Body of pancreas (tissue), 4 donors: ENCODE measurements around the gene KRTAP10-11. TPM values are rescaled to one million over a fixed set of nuclear protein-coding genes. Genes with fewer than 3 reads are reported as not detected.
"Not testable (repeated sequence)": the region's sequence is repeated elsewhere in the genome, so short reads cannot be mapped to it uniquely, and the experiment has no call there.

Experiments used
- ATAC-seq: fragments of 150-250 bp; one replicate; pipeline ENCODE4 v1.9.1; 2016
- DNase-seq, 4 donors: peaks; one replicate each; pipeline ENCODE4 v3.0.0-alpha.2; 2019
- H3K27ac ChIP-seq, 4 donors: fragments of 200-600 bp; sonication (generic); 1 replicate in 3 of 4; 2 replicates in 1 of 4; pipeline versions ENCODE4 v1.5.1 to v1.6.1; 2016 to 2019; ENCODE audit warnings: mild to moderate bottlenecking in 1 of 4, mixed read lengths in 1 of 4, moderate library complexity in 1 of 4
- H3K27me3 ChIP-seq, 2 donors: fragments of 200-600 bp; sonication (generic); one replicate each; pipeline ENCODE4 v1.6.0; 2016; ENCODE audit warnings: mild to moderate bottlenecking in 1 of 2
- H3K36me3 ChIP-seq, 2 donors: fragments of 200-600 bp; sonication (generic); replicated peaks in 1 of 2; 2 replicates each; pipeline ENCODE4 v1.5.1; 2016; ENCODE audit warnings: low read depth in 2 of 2; ENCODE audit not compliant: insufficient read depth in 1 of 2
- H3K4me1 ChIP-seq: fragments of 200-600 bp; sonication (generic); one replicate; pipeline ENCODE4 v1.6.0; 2016
- H3K4me3 ChIP-seq, 2 donors: fragments of 200-600 bp; sonication (generic); 1 replicate in 1 of 2; 2 replicates in 1 of 2; pipeline ENCODE4 v1.5.1; 2016 to 2019
- H3K9me3 ChIP-seq, 3 donors: fragments of 200-600 bp; sonication (generic); 1 replicate in 2 of 3; 2 replicates in 1 of 3; pipeline ENCODE4 v1.5.1; 2016
- POLR2A ChIP-seq, 3 donors: fragments of 450-650 bp; IDR thresholded peaks; one replicate each; pipeline ENCODE4 v1.6.1; 2016; ENCODE audit warnings: antibody characterized with exemption in 3 of 3, mild to moderate bottlenecking in 2 of 3
- WGBS, 2 donors: methylation state at CpG; one replicate each; pipeline ENCODE4 v1.1.5; 2017; 5-methylcytosine and 5-hydroxymethylcytosine counted together
- intact Hi-C: fragments of 100-400 bp; cut with DNase I; formaldehyde crosslinking; loops from one replicate; pipeline ENCODE4 v1.15.1; 2023
- total RNA-seq, 2 donors: library from RNA; depleted of rRNA; stranded (reverse); fragments of >200 nt; gene quantifications; one replicate each; pipeline ENCODE4 v1.1.0, GENCODE V29; 2016
- TF ChIP-seq, protein P1 (sequence below), 7 experiments: fragments of 450-650 bp in 4 of 7; fragments of 200-600 bp in 3 of 7; sonication (generic) in 3 of 7; IDR thresholded peaks; one replicate each; pipeline ENCODE4 v1.5.1; 2016 to 2019; ENCODE audit warnings: antibody characterized with exemption in 7 of 7

Gene KRTAP10-11
- total RNA-seq, 2 donors from 2014 or later, result not detected

DNA sequence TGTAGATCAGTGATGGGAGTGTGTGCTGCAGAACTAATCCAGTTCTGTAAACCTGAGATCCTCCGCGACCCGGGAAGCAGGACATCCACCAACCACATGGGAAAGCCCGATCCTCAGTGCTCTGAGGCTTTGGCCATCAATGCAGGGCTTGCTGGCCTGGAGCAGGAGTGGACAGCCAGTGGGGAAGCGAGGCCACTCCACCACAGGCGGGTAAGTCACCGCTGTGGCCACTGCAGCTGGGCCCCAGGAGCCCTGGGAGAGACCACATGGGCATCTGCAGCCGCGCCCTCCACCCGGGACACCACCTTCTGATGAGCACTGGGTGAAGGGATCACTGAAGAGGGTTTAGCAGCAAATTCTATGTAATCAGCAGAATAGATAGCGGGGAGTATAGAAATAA lies 34.9 kb downstream of the KRTAP10-11 start:
- ATAC-seq, result no peak
- no peaks in the 10 kb centered on the region for H3K4me1 ChIP-seq
- H3K36me3 ChIP-seq, result no peaks in the 10 kb centered on the region
- 66 to 68% methylated on average over 9 to 11 of the region's 11 CpGs for WGBS, 2 donors
- no peaks in the 10 kb centered on the region for H3K27me3 ChIP-seq
- no peak overlapping the region for H3K4me3 ChIP-seq
- H3K9me3 ChIP-seq, result no peaks in the 10 kb centered on the region
- intact Hi-C loops, result no loop called here
- DNase-seq, result no peak
- H3K27ac ChIP-seq, result no peak overlapping the region
- TF ChIP-seq, protein P1, sequence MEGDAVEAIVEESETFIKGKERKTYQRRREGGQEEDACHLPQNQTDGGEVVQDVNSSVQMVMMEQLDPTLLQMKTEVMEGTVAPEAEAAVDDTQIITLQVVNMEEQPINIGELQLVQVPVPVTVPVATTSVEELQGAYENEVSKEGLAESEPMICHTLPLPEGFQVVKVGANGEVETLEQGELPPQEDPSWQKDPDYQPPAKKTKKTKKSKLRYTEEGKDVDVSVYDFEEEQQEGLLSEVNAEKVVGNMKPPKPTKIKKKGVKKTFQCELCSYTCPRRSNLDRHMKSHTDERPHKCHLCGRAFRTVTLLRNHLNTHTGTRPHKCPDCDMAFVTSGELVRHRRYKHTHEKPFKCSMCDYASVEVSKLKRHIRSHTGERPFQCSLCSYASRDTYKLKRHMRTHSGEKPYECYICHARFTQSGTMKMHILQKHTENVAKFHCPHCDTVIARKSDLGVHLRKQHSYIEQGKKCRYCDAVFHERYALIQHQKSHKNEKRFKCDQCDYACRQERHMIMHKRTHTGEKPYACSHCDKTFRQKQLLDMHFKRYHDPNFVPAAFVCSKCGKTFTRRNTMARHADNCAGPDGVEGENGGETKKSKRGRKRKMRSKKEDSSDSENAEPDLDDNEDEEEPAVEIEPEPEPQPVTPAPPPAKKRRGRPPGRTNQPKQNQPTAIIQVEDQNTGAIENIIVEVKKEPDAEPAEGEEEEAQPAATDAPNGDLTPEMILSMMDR (IDR thresholded peaks at IDR 0.05), result no peak
- no peak for TF ChIP-seq POLR2A (IDR thresholded peaks at IDR 0.05)

DNA sequence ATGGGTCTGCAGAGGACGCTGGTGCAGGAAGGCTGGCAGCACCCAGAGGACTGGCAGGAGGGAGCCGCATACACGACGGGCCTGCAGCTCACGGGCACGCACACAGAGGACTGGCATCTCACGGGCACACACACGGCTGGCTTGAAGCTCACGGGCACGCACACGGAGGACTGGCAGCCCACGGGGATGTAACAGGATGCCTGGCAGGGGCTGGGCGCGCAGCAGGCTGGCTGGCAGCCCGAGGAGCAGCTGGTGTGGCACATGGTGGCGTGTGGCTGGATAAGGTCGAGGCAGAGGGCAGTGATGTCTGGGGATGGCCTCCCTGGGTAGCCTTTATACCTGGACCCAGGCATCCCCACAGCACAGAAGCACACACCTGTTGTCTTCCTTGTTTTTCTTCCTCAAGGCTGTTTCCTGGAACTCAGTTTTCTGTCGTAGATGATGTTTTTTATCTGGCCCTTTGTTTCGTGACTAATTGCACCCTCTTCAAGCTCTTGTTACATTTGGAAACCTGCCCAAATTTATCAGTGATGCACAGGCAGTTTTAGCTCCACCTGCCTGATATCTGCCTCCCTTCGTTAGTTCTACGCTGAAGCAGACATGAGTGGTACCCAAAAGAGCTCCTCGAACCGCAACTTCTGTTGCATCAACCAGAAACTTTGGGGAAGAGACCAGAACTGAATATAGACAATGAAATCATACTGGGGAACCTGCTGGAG lies 35.8 kb downstream of the KRTAP10-11 start, which contains the start of gene KRTAP12-1:
KRTAP12-1 (minus strand) TSS at position 303 of the 719 bp plus-strand sequence; CDS start at position 263, 40 bp downstream.
- DNase-seq, result no peak
- intact Hi-C loops, result no loop called here
- no peak for ATAC-seq
- Histone ChIP-seq H3K4me1 (no peaks in the 10 kb centered on the region), H3K36me3 (no peaks in the 10 kb centered on the region), H3K27me3 (no peaks in the 10 kb centered on the region), H3K4me3 (no peak within 1 kb of the TSS), H3K27ac (no peak within 1 kb of the TSS), H3K9me3 (no peaks in the 10 kb centered on the region)
- no peak for TF ChIP-seq POLR2A (IDR thresholded peaks at IDR 0.05)
- TF ChIP-seq, protein P1 (IDR thresholded peaks at IDR 0.05), result no peak
- 62 to 65% methylated on average over 6 to 23 of the region's 23 CpGs for WGBS, 2 donors

DNA sequence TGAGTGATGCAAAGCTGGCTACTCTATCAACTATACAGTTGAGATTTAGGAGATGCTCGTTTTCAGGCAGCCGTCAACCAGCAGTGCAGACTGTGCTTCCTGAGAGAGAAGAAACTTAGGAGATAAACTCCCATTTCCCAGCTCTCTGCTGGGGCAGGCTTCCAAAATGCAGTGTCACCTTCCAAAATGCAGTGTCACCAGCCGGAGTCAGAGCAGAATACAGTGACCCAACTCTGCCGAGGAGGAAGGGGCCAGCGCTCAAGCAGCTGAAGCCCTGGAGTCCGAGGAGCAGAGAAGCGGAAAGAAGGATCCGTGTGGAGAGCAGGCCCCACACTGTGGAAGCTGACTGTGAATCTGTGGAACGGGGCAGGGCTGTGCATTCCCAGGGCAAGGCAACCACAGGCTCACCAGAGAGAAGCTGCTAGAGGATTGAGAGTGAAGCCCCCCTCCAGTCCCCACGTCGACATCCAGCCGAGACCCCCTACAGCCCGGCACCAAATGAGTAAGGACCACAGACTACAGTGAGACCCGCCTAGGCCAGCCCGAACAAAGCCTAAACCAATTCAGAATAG lies 36.5 kb downstream of the KRTAP10-11 start:
- no peaks in the 10 kb centered on the region for H3K27me3 ChIP-seq
- WGBS, 2 donors, result 46 to 64% methylated on average over 9 to 15 of the region's 15 CpGs
- no peaks in the 10 kb centered on the region for H3K9me3 ChIP-seq
- H3K27ac ChIP-seq, result no peak overlapping the region
- H3K36me3 ChIP-seq, result no peaks in the 10 kb centered on the region
- intact Hi-C loops, result no loop called here
- TF ChIP-seq POLR2A (IDR thresholded peaks at IDR 0.05), result no peak
- no peak overlapping the region for H3K4me3 ChIP-seq
- DNase-seq (no peak), ATAC-seq (no peak)
- H3K4me1 ChIP-seq, result no peaks in the 10 kb centered on the region

DNA sequence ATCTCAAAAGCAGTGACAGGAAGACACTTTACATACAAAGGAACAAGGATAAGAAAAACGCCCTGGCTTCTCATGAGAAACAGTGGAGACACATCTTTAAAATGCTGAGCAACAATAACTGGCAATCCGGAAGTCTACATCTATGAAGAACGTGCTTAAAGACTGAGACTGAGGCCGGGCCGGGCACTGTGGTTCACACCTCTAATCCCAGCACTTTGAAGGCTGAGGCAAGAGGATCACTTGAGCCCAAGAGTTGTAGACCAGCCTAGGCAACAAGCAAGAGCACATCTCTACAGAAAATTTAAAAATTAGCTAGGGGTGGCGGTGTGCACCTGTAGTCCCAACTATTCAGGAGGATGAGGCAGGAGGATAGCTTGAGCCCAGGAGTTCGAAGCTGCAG lies 37.9 kb downstream of the KRTAP10-11 start:
- ATAC-seq (no peak), DNase-seq (no peak)
- no peaks in the 10 kb centered on the region for H3K27me3 ChIP-seq
- intact Hi-C loops, result no loop called here
- H3K4me3 ChIP-seq, result no peak overlapping the region
- TF ChIP-seq POLR2A (IDR thresholded peaks at IDR 0.05), result no peak
- TF ChIP-seq, protein P1 (IDR thresholded peaks at IDR 0.05), result no peak
- 57 to 58% methylated on average over 7 of the region's 7 CpGs for WGBS, 2 donors
- no peaks in the 10 kb centered on the region for H3K4me1 ChIP-seq
- no peaks in the 10 kb centered on the region for H3K9me3 ChIP-seq
- H3K36me3 ChIP-seq, result no peaks in the 10 kb centered on the region
- no peak overlapping the region for H3K27ac ChIP-seq

DNA sequence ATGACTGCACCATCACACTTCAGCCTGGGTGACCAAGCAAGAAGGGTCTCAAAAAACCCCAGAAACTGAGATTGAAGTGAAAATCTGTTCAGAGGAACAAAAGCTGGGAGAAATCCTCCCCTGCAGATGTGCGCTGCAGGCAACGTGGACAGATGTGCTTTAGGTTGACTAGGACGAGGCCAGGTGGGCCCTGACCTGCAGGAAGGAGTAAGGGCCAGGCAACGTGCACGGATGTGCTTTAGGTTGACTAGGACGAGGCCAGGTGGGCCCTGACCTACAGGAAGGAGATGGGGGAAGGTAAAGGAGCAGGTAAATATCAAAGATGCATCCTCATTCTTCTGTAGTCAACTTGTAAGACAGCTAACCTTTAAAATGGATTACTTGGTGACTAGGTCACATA lies 38.3 kb downstream of the KRTAP10-11 start:
- Histone ChIP-seq H3K27me3 (no peaks in the 10 kb centered on the region), H3K4me1 (no peaks in the 10 kb centered on the region), H3K4me3 (no peak overlapping the region), H3K9me3 (no peaks in the 10 kb centered on the region), H3K27ac (no peak overlapping the region), H3K36me3 (no peaks in the 10 kb centered on the region)
- ATAC-seq (no peak), DNase-seq (no peak)
- WGBS, 2 donors, result 39 to 50% methylated on average over 6 of the region's 6 CpGs
- intact Hi-C loops, result no loop called here
- no peak for TF ChIP-seq POLR2A (IDR thresholded peaks at IDR 0.05)
- TF ChIP-seq, protein P1 (IDR thresholded peaks at IDR 0.05), result no peak

DNA sequence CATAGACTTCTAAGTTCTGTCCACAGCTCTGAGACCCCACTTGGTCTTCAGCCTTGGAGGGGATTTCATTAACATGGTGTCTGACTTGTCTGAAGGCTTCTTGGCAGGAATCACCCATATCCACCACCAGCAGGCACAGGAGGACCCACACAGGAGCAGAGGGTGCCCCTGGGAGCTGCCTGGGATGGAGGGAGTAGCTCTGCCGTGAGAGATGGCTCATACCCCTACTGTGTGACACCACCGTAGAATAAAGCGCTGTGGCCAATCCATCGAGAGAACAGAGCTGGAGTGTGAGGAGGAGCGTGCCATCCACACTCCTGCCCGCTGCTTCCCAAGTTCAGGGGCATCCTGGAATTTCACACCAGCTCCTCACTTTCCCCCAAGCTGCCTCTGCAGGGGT lies 38.8 kb downstream of the KRTAP10-11 start:
- ATAC-seq, DNase-seq, H3K4me3 ChIP-seq, H3K9me3 ChIP-seq, H3K27me3 ChIP-seq, H3K36me3 ChIP-seq, intact Hi-C loops, H3K27ac ChIP-seq, H3K4me1 ChIP-seq: not testable (repeated sequence)
- 47 to 62% methylated on average over 4 to 6 of the region's 6 CpGs for WGBS, 2 donors
